Globus pallidus (tissue), 1 donor: ENCODE data around the gene ACCS.

Source experiments
- DNase-seq: peaks from one replicate; pipeline ENCODE4 v3.0.0-alpha.2; 2015; ENCODE audit warnings: low spot score

Gene ACCS

DNA sequence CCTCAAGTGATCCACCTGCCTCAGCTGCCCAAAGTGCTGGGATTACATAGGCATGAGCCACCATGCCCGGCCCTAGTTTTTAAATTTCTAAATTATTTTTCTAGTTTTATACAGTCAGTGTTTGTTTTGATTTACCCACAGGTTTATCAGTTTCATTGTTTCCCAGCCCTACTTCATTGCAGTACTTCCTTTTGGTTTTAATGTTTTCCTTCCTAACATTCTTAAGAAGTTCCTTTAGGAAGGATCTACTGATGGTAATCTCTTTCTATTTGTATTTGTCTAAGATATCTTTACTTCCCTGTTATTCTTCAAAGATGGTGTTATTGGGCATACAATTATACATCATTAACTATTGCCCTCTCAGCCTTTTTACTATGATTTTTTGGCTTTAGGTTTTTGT is 24.5 kb downstream of the ACCS start:
- no peak for DNase-seq

DNA sequence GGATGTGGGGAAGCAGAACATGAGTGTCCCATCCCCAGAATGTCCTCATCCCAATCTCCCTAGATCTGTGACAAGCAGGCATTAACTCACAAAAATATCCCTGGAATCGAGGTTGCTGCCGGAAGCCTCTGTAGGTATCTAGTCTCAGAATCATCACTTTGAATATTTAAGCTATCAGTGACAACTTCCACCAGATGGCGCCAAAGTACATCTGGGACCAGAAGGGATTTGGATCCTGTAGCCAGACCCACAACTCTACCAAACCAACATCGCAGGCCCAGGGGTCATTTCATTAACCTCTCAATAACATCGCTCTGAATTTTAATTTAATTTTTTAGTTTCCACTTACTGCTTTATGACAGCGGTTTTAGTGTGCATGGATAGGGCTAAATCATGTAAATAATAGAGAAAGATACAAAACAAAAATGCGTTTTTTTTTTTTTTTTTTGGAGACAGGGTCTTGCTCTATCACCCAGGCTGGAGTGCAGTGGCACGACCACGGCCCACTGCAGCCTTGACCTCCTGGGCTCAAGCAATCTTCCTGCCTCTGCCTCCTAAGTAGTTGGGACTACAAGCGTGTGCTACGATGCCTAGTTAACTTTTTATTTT is 28.3 kb downstream of the ACCS start:
- DNase-seq: peak; percentile 85

DNA sequence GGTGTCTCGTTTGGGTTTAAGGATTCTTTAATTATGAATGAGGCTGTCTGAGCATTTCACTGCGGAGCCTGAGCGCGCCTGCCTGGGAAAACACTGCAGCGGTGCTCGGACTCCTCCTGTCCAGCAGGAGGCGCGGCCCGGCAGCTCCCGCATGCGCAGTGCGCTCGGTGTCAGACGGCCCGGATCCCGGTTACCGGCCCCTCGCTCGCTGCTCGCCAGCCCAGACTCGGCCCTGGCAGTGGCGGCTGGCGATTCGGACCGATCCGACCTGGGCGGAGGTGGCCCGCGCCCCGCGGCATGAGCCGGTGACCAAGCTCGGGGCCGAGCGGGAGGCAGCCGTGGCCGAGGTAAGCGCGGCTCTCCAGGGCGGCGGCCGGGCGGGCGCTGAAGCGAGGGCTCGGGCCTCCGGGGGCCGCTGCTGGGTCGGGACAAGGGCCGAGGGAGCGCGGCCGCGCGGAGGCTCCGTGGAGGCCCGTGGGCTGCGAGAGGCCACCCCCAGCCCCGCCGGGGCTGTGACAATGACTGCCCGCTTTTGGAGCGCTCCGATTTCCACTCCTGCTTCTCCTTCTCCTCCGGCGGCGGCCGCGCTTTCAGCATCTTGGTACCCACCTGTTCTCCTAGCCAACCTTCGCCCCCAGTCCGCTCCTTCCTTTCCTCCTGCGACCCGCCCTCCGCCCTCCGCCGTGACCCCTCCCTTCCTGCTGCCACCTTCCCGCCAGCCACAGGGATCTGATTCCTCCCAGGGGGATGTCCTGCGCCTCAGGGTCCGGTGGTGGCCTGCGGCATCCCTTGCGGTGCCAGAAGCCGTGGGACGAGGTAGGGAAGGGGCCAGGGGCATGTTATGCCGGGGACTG is 29.7 kb downstream of the ACCS start, which contains the start of gene EXT2:
EXT2 (plus strand) TSS at position 173 of the 854 bp plus-strand sequence. CDS start 12,035 bp downstream, outside the sequence.
- peak; percentile 83 for DNase-seq

DNA sequence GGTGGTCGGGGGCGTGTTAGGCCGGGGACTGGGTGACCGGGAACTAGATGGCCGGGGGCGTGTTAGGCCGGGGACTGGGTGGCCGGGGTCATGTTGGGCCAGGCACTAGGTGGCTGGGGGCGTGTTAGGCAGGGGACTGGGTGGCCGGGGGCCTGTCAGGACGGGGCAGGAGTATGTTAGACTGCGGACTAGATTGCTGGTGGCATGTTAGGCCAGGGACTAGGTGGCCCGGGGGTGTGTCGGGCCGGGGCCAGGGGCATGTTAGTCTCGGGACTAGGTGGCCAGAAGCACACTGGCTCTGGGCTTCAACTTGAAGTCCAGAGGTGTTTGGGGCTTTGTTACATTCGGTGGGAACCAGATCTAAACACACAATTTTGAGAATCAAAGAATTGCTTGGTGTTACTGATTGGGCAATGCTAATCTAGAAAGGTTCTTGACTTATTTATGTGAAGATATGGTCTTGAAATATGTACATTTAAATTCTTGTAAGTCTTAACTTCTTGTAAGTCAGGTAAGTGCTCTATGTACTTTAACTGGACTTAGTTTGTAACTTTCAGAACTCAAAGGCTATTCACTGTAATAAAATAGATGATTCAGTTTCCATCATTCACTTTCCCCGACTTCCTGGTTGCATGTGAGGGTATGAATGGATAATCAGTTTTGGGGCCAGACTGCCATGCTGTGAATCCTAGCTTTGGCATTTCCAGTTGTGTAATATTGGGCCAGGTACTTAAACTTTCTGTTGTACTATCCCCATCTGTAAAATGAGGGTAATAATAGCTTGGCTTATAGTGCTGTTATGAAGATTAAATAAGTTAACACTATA is 30.5 kb downstream of the ACCS start:
- no peak for DNase-seq

DNA sequence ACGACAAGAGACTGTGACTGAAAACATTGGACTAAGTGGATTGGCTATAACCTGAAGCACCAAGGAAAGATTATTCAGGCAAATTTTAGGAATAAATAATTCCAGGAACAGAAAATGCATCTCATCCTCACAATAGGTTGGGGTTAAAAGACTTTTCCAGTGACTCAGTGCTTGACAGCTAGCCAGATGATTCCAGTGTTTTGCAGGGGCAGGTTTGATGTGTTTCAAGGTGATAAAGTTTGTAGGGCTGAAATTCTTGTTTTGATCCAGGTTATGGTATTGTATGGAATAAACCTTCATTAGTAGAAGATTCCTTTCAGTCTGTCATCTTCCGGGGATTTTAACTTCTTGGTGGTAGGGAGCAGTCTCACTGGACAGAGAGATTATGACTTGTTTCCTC is 31.8 kb downstream of the ACCS start:
- DNase-seq: no peak

DNA sequence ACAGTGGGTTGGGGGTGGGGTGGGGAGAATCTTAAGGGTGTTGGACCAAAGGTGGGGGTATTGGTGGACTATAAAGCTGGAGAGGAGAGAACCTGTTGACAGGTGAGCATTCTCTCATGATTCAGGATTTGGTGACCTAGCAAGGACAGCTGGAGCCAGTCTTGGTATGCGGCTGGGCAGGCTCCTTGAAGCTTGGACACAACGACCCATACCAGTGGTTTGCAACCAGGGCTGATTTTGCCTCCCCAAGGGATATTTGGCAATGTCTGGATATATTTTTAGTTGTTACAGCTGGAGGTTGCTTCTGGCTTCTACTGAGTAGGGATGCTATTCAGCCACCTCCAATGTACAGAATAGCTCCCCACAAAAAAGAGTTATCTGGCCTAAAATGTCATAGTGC is 35.0 kb downstream of the ACCS start:
- no peak for DNase-seq

DNA sequence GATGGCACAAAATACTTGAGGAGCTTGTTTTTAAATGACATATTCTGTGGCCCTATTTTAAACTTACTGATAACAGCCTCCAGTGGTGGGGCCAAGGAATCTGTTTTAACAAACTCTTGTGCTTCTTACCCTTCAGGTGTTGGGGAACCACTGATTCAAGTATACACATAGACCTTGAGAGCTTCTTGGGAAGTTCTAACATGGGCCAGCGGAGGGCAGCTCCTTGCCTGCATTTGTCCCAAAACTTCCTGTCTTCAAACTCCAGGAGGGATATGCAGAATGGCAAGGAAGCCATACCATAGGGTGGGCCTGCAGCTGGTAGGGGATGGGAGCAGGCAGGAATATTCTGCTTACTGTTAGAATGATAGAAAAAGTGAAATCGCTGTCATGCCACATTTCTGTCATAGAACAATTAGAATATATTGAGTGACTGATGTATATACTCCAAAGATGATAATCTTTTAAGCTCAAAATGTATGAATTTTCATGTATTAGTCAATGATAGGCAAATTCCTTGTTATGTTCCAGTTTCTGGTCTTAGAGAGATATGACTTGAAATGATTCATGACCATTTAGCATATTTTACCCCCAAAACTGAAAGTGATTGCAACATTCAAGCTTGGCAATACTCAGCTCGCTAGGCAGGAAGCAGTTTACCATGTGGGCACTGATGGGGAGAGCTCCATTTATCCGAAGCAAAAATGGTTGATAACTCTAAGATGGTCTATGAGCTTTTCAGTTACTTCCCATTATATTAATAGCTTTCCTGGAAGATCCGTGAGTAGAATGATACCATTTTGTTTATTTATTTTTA is 38.6 kb downstream of the ACCS start:
- no peak for DNase-seq

DNA sequence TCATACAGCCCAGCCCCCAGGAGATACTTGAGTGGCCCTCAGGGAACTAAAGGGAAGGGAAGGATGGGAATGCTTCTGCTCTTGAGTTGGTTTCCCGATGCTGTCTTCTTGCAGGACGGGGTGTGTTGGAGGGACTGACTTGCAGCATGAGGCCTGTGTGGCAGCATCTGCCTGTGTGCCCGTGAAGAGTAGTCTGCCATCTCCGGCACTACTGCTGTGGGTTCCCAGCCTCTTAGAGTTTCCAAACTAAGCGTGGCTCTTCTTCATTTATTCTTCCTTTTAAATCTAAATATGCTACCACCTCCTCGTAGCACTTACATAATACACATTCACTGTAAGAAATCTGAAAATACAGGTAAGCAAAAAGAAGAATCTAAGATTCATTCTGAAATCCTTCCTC is 42.2 kb downstream of the ACCS start:
- no peak for DNase-seq

DNA sequence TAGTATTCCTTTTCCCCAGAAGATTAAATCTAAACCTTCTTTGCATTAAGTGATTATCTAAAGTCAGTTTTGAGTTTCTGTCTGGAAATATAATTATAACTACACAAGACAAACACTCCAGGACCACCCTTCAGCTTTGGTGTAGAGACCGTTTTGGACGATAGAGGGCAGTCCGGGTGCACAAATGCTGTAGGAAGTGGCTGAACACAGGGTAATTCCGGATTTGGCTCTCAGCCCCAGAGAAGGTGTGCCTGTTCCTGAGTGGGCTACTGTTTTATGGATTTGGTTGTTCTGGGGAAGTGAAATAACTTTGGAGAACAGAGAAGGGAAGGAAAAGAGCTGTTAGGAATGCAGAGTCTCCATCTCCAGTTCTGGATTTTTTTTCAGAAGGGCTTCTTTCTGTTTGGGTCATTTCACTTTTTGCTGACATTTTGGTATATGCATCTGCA is 44.2 kb downstream of the ACCS start:
- no peak for DNase-seq

DNA sequence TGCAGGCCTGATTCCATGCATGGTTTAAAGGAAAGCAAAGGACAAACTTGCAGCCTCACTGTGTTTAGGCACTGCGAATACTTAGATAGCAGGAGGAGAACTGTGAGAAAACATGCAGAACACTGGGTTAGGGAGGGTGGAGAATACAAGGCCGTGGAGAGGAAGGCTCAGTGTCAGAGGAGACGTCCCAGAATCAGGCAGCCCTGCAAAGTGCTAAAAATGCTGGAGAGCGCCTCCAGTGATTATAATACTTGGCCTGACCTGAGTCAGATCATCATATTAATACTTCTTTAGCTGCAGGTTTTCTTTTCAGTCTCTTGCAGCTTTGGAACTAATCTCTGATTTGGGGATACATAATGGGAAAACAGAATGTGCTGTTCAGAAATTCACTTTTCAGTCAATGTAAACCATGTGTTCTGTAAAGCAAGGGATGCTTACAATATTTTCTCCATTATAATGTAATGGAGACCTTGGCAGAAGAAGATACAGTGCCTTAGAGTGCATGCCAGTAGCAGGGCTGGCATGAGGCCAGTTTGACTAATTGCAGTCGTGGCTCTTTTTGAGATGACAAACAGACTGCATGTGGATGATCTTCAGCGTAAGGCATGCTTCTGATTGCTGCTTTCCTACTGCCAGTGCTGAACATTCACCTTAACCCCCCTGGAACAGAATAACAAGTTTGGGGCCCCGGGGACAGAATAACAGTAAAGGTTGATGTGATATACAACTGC is 46.2 kb downstream of the ACCS start:
- DNase-seq: no peak

DNA sequence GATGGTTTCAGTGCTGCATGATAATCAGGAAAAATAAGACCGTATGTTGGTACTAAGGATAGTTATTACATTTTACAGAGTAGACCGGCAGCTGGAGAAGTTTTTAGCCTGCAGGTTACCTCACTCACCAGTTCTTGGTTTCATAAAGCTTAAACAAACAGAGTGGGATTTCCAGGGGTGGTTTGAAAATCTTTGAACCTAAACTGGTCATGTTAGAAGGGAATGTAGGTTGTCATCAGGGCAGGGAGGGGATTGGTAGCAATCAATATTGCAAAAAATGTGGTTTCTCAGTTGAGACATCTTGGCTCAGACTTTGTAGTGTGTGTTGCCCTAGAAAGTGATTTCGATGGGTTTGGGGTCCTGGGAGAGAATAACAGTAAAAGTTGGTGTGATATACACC is 46.9 kb downstream of the ACCS start:
- no peak for DNase-seq

DNA sequence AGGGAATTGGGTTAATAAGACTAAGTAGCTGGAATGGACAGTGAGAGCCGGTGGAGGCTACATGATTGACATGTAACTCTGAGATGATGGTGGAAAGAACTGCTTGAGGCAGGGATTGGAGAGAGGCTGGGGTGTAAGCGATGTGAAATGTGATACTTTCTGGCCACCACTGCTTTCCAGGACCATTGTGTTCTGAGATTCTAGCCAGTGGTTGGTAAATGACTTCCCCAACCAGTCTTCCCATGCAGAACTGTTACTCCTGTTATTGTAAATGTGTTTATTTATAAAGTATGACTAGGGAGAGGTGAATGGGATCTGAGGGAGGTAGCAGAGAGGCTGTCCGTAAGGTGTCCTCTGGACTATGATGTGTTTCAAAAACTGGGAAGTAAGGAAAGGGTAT is 47.5 kb downstream of the ACCS start:
- DNase-seq: no peak

DNA sequence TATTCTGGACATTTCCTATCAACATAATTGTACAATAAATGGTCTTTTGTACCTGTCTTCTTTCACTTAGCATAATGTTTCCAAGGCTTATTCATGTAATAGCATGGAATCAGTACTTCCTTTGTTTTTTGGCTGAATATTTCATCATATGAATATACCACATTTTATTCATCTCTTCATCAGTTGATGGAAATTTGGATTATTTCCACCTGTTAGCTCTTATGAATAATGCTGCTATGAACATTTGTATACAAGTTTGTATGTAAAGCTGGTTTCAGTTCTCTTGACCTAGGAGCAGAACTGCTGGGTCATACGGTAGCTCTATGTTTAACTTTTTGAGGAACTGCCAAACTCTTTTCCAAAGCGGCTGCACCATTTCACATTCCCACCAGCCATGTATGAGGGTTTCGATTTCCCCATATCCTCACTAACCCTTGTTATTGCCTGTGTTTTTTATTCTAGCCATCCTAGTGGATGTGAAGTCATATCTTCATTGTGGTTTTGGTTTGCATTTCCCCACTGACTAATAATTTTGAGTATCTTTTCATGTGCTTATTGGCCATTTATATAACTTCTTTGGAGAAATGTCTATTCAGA is 50.3 kb downstream of the ACCS start:
- no peak for DNase-seq

DNA sequence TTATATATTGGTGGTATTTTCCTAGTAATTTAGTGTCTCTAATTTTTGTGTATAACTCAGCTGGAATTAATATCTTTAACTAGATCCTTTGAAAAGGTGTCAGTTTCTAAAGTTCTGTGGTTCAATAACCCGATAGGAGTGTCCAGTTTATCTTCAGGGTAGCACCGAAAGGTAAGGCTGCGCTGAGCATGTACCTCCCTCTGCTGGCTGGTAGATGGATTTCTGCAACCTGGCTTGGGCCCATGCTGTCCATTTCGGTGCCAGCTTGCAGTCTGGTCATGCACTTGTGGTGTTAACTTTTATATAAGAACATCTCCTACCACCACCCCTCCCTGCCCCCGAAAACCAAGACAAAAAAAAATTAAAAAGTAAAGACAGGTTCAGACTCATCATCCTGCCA is 54.1 kb downstream of the ACCS start:
- no peak for DNase-seq

DNA sequence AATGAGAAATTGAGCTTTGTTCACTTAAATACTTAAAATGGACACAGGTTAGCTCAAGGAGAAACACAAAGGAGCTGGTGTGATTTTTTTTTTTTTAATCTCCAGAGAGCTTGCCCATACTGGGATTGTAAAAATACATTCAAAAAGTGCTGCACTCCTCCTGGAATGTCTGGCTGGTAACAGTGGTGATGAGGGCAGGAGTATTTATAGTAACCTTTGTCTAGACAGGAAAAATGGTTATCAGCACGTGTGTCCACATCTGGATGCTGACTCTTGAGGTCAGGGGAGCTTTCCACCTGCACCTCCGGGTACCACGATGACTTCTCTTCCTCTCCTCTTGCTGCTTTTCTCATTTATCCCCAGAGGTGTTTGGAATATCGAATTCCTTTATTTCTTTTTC is 59.5 kb downstream of the ACCS start:
- DNase-seq: no peak

DNA sequence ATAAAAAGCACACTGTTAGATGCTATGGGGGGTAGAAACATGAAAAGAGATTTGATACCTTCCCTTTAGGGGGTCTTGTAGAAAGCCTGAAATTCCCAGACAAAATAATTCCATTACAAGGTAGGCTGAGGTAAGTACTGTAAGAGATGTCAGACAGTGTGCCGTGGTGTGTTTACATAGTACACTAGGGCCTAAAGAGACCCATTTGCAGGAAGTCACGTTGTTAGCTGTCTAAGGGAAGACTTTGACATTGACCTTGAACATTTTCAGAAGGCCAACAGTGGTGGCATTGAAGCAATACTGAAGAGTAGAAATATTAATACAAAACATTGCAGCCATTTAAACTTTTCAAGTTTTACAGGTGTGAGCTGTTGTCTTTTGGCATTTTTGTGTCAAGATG is 60.2 kb downstream of the ACCS start:
- DNase-seq: no peak

DNA sequence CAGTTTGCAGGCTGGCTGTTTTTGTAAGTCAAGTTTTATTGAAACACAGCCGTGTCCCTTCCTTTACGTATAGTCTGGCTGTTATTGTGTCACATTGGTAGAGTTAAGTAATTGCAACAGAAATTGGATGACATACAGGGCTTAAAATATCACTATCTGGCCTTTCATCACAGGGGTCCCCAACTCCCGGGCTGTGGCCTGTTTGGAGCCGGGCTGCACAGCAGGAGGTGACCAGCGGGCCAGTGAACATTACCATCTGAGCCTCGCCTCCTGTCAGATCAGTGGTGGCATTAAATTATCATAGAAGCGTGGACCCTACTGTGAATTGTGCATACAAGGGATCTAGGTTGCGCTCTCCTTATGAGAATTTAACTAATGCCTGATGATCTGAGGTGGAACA is 61.1 kb downstream of the ACCS start:
- no peak for DNase-seq

DNA sequence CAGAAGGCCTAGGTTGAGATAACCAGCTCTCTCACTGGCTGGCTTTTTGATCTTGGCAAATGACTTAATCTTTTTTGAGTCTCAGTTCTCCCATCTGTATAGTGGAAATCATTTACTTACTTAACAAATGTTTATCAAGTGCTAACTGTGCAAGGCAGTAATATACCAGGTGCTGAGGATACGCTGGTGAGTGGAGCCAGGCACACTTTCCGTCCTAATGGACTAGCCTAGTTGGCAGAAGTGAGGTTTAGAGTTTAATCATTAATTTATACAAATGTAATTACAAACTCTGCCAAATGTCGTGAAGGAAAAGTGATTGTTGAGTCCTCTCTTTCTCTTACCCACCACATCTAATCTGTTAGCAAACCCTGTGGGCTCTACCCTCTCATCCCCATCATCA is 62.7 kb downstream of the ACCS start:
- DNase-seq: no peak

DNA sequence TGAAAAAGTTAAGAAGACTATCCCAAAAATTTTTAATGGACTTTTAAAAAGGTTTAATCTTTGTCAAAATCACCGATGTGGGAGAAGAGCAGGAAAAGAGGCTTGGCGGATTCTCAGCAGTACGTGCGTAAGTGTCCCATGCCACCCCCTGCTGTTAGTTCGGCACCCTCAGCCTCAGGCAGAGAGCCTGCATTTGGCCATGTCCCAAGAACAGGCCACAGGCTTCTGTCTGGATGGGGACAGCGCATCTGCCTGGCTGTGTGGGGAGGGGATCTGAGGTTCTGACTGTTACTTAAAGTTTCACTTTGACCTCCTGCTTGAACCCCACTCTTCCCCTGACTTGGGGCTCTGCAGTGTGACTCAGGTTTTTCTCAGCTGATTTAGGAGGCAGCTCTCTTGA is 64.7 kb downstream of the ACCS start:
- no peak for DNase-seq

DNA sequence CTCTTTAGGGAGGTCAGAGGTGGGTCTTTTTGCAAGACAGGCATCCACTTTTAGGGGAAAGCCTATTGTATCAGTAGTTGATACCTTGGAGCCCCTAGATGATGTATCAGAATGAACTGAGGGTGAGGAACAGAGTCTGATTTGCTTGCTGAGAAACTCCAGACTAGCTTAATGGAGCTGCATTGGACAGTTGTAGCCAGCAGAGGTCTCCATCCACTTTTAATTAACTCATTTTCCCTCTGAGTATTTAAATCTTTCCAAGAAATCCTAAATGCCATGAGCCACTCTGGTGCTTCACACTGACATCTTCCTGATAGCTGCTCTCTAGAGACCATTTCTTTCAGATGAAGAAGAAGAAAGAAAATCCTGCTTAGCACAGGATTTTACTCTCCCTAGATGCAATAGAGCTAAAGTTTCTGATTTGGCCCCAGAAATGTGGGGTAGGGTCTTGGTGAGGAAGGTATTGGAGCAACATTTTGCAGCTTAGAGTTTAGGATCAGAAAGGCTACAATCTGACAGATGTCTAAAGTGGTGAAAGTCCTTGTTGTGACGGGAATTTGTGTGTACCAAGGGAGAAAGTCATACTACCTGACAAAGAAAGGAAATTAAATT is 67.4 kb downstream of the ACCS start:
- DNase-seq: no peak
